GM20431 (cell line): ENCODE data around the gene CNTNAP2.
"Not testable (repeated sequence)": the region's sequence is repeated elsewhere in the genome, so short reads cannot be mapped to it uniquely, and the experiment has no call there.

ENCODE experiments used
- in situ Hi-C: fragments of 300-500 bp; cut with MseI, MboI; formaldehyde crosslinking; loops from one replicate; pipeline ENCODE4 v1.15.0; 2020; ENCODE audit warnings: low sequenced_read_pairs; ENCODE audit not compliant: unreplicated experiment

Gene CNTNAP2

DNA sequence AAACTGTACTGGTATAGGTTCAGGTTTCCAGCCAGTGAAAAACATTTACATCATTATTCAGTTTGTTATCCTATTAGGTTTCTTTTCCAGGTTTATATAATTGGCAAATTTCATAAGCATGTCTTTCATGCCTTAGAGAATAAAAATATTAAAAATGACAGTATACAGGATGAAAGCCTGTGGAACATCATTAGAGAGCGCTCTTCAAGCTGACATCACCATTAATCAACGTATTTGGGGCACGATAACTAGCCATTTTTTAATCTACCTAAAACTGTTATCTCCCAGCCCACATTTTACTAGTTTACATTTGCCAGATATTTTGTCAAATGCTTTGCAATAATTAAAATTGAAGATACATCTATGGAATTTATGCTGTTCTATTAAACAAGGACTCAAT, 714.1 kb downstream of the CNTNAP2 start:
- in situ Hi-C loops = no loop called here

DNA sequence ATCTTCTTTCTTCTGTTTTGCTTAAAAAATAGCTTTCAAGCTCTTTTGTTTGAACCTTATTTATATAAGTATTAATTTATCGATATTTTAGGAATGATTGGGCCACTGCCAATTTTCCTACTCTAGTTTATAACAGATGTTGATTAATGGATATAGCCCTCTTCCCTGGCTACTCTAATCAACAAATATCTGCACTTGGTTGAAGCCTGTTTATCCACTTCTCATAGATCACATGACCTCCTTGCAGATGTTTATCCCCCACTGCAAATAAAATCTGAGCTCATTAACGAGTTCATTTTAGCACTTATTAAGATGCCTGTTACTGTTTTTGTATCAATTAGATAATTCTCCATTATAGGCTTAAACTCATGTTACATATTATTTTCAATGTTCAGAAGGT, 715.3 kb downstream of the CNTNAP2 start:
- in situ Hi-C loops = no loop called here

DNA sequence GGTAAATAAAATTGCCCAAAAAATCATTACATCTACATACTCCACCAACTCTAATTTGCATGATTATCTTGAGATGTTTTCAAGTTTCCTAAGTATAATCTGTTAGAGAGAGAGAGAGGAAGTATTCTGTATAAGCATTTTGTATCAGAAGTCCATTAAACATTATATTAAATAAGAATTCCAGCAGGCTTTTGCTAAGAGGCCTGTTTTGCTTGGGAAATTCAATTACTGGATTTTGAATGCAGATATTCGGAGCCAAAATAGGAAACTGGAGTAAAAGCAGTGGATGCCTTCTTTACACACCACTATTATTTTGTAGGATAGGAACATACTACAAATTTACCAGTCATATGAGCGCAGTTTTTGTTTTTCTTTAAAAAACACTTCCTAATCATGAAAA, 727.8 kb downstream of the CNTNAP2 start:
- in situ Hi-C loops = no loop called here

DNA sequence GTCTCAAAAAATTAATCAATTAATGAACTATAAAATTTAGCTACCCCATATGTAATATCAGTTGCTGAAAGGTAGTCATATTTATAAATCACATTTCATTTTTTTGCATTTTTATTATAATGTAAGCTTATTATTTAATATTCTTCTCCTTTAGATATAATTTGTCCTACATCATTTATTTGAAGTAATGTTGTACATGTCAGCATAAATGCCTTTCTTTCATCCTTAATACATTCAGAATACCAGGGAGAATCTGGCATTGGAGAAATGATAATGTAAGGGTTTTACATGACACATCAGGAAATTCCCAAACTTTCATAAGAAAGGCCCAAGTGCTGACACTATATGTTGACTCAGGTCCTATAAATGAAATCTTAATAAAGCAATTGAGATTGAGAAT, 742.1 kb downstream of the CNTNAP2 start:
- in situ Hi-C loops = no loop called here

DNA sequence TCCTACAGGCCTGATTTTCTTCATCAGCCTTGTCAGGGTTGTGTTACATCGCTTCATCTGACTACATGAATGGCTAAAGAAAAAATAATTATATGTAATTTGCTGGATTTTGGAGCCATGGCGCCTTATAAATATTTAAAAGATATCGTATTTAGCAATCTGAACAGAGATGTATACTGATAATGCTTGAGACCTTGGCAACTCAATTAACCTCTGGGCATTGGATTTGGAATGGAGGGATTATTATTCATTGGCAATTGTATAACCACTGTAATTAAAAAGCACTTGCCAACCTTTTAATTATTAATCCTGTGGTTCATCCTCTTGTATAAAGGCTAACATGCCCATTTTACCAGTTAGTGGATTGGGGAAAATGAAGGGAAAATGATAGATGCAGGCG, 745.1 kb downstream of the CNTNAP2 start:
- in situ Hi-C loops = no loop called here

DNA sequence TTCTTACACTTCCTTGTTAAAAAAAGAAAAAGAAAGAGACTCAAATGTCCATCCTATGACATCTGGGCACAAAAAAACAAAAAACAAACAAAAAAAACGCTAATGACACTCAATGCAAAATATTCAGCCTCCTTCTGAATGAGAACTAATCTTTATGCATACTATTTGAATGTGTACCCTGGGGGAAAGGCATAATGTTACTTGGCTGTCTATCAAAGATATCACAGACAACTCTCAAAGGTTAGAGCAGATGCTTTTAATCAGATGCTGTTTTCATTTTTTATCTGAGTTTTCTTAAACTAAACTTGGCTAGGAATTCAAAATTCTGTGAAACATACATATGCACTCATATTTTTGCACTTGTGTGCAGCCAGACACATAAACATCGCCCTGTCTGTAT, 745.8 kb downstream of the CNTNAP2 start:
- in situ Hi-C loops = no loop called here

DNA sequence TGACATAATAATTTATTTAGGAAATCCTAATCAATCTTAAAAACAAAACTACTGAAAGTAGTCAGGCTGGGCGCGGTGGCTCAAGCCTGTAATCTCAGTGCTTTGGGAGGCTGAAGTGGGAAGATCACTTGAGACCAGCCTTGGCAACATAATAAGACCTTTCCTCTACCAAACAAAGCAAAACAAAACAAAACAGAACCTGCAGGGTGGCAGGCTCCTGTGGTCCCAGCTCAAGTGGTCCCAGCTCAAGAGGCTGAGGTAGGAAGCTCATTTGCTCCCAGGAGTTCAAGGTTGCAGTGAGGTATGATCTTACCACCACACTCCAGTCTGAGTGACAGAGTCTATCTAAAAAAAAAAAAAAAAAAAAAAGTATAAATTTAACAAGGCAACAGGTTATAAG, 748.0 kb downstream of the CNTNAP2 start:
- in situ Hi-C loops = no loop called here

DNA sequence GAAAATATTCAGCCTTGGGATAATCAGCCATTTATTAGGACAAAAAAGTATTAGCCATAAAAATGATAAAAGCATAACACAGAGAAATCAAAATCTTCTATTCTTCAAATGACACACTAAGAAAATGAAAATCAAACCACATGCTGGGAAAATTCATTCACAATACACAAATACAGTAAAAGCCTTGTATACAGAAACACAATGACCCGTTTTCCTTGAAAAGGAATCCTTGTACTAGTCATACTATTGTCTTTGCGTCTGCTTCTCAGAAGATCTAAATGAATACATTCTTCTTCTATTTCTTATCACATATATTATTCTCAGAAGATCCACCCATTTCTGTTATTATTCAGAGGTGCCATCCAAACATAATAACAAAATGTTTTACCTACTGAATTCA, 749.1 kb downstream of the CNTNAP2 start:
- in situ Hi-C loops = no loop called here

DNA sequence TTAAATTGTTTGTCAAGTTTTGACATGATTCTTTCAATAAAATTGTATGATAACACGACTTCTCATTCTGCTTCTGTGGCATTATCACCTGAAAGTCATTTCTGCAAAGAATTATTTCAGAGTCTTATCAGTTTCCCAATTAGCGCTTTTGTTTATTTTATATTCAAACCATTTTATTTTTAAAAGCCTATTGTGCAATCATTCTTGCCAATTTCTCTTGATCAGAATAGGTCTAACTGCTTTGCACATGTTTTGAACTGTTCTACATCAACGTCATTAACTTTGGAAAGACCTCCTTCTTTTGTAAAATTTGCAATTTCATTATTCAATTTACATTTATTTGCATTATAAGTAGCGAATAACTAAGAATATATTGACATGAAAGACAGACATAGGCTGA, 758.1 kb downstream of the CNTNAP2 start:
- in situ Hi-C loops = no loop called here

DNA sequence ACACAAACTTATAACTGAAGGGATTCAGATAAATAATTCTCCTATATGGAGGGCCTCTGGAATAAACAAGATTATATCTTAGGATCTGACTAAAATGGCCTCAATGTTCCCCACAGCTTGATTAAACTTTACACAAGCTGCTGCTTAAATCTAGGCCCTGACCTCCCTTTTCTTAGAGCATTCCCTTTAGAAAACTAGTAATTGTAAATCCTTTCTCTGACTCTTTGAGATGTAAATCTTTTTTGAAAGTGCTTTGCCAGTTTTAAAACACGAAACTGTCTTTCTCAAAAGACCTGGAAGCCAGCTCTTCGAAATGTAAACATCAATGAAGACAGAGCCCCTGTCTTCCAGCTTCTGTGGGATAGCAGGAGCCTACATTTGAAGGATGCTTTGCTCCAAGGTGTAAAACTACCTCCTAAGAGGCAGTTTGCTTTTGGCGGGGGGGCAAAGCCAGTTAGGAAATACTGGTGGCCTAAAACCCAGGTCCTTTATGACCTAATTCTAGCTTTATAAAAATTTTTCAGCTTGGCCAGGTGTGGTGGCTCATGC, 758.7 kb downstream of the CNTNAP2 start:
- in situ Hi-C loops = no loop called here

DNA sequence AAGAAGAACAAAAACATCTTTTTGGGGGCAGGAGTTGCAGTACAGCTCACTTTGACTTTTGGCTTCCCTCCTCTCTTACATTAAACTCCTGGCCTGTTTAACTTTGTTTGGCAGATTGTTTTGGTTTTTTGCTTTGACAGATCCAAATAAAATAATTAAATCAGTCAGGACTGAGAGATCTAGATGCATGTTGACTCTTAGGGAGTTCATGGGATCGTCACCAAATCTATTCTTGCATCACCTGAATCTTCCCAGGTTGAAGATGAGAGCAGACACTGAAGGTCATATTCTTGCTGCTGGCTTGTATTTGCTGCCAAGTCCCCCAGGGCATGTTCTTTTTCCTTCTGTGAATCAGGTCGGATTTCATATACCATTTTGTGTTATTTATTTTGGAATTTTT, 759.4 kb downstream of the CNTNAP2 start:
- in situ Hi-C loops = no loop called here

DNA sequence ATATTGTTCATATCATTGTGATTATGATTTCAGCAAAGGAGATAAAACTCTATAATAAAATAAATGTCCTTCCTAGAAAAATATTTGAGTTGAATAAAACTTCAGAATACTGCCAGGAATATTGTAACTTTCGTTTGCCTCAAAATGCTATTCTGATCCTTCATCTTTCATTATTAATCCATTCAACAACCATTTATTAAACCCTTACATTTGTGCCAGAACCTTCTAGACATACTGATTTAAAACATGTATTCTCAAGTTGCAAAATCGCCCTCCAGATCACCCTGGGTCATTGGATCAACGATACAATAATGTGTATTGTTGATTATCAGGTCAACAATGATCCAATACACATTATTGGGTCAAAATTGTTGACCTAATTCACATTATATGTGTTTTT, 759.8 kb downstream of the CNTNAP2 start:
- in situ Hi-C loops = no loop called here

DNA sequence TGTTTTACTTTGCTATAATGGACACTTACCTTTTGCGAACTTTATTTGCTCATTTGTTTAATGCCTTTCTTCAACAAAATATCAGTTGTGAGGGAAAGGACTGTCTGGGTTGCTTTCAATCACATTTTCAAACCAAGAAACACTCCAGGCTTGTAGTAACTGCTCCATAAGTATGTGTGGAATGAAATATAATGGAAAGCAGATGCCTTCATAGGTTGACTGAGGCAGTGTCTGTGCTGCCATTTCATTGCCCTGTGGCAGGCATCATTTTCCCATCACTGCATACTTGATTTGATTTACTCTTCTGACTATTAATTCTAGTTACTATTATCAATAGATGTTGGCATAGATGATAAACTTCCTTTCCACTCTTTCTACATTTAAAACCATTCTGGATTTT, 762.3 kb downstream of the CNTNAP2 start:
- in situ Hi-C loops = no loop called here

DNA sequence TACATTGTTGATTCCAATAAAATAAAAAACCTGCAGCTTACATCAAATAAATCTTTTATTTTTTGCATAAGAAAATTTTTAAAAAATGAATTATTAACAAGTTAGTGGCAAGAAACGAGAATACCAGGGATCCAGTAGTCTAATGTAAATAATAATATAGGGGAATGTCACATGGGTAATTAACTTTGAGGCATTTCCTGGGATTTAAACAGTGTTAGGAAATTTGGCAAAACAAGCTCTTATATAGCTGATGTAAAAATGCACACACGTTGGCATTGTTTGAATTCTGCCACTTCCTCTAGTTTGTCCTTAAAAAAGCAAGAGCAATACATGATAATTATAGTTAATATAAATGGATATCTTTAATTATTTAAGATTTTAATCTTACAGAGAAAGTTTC, 768.6 kb downstream of the CNTNAP2 start:
- in situ Hi-C loops = no loop called here

DNA sequence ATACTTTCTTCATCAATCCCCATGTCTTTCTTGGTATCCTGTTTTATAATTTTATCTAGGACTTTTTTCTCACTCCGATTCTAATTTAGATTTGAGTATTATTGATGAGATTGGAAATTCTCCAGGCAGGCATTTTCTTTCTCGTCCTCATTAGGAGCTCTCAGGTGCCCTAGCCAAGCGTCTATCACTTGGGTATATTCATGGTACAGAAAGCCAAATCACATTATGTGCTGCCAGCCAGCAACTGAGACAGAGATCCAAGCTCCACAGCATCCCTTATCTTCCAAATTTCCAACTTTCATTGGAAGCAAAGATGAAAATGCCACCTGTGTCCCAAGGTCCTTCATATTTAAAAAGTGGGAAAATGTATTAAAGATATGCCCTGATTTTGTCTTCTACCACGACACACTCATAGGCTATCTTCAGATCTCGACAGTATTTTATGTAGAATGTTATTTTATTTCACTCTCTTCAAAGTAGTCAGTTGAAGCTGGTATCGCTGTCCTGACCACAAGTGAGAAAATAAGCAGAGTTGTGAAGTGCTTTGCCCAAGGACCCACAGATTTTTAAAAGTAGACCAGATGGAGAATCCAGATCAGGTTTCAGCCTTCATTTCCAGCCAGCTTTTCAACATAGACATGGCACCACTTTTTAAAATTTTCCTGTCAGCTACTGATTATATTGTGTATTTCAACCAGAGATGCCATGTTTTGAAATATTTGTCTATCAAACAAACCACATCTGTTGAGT, 773.4 kb downstream of the CNTNAP2 start:
- in situ Hi-C loops = no loop called here

DNA sequence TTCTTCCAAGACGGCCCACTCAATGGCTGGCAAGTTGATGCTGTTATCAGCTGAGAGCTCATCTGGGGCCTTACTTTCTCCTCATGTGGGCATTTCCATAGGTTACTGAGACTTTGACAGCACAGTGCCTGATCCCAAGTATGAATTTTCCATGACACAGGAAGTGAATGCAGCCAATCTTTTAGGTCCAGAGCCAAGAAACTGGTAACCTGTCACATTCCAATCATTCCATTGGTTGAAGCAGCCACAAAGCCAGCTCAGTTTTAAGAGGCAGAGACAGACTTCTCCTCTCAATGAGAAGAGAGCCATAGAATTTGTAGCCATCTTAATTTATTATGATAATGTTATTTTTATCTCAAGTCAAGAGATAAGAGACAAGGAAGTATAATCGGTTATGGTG, 775.5 kb downstream of the CNTNAP2 start:
- in situ Hi-C loops = no loop called here

DNA sequence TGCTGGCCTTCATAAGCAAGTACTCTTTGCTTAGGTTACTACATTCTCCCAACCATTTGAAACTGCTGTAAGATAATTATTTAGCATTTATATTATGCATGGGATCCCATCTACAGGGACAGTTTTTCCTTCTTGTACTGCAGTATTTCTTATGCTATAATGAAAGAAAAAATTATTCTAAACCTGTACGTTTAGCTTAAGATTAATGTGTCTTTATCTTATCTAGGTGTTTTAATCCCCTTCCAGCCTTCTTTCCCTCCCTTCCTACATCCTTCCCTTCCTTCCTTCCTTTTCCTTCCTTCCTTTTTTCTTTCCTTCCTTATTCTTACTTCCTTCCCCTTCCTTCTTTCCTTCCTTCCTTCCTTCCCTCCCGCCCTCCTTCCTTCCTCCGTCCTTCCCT, 778.3 kb downstream of the CNTNAP2 start:
- in situ Hi-C loops = no loop called here

DNA sequence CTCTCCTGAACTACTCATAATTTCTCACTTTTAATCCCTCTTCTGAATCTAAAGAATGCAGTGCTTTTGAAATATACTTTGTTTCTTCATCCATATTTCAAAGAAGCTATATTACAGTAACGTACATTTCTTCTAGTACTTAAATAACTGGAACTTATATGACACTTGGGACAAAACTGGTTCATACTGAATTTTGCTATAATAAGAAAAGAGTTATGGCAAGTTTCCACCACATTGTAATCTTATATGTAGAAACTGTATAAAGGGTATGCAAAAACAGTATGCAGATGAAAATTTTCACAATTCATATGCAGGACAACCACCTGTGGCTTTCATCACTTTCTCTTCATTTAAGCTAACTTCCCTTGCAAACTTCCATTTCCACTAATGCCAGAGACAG, 785.7 kb downstream of the CNTNAP2 start:
- in situ Hi-C loops = no loop called here

DNA sequence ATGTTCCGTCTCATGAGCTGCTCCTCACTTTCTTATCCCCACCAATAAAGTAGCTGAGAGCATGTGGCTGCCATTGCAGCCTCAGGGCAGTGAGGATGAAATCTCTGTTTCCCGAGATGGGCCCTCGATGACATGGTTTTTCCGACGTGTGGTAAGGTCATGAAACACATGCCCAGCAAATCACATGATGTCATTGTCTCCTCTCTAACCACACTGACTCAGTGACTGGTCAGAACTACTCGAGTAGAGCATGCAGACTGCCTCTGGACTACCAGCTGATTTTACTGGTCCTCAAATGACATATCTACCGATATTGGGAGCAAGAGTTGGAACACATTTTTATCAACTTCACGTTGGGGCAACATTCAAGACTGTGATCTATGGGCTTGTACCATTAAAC, 786.1 kb downstream of the CNTNAP2 start:
- in situ Hi-C loops = no loop called here

DNA sequence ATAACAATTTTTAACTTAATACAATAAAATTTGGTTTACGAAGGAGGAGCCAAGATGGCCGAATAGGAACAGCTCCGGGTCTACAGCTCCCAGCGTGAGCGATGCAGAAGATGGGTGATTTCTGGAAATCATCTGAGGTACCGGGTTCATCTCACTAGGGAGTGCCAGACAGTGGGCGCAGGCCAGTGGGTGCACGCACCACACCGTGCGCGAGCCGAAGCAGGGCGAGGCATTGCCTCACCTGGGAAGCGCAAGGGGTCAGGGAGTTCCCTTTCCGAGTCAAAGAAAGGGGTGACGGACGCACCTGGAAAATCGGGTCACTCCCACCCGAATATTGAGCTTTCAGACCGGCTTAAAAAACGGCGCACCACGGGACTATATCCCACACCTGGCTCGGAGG, 789.1 kb downstream of the CNTNAP2 start:
- in situ Hi-C loops = not testable (repeated sequence)

DNA sequence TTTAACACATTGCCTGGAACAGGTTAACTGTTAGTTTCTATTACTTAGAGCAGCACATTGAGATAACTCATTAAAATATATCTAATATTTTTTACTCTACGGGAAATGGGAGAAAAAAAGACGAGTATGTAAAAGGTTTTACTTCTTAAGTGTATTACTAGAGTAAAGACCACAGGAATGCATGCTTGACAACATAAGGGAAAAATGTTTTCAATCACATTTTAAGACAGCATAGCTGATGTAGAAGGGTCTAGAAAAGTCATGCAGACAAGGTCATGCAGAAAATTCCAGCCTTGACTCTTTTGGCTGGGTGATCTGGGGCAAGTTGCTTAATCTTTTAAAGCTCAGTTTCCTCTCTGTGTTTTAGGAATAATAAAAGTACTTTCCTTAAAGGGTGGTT, 806.2 kb downstream of the CNTNAP2 start:
- in situ Hi-C loops = no loop called here

DNA sequence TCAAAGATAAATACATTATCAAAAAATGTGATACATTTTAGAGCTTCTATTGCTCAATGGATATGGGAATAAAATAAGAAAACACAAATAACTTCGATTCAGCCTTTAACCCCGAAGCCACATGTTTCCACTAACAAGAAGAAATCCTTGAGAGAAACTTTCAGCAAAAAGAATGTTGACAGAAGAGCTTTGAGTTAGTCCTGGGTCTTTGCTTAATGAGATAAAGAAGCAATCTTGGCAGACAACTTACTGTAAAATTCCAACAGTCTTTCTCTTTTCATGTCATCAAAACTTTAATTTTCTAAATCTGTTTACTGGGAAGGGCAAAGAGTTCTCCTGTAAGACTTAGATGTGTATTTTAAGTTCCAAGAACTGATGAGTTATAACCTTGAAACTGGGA, 810.2 kb downstream of the CNTNAP2 start:
- in situ Hi-C loops = no loop called here
